ENCODE results near the gene ZBTB17.
A peak's percentile ranks its signal among the peaks of the same experiment; 100 is the strongest.

DNA sequence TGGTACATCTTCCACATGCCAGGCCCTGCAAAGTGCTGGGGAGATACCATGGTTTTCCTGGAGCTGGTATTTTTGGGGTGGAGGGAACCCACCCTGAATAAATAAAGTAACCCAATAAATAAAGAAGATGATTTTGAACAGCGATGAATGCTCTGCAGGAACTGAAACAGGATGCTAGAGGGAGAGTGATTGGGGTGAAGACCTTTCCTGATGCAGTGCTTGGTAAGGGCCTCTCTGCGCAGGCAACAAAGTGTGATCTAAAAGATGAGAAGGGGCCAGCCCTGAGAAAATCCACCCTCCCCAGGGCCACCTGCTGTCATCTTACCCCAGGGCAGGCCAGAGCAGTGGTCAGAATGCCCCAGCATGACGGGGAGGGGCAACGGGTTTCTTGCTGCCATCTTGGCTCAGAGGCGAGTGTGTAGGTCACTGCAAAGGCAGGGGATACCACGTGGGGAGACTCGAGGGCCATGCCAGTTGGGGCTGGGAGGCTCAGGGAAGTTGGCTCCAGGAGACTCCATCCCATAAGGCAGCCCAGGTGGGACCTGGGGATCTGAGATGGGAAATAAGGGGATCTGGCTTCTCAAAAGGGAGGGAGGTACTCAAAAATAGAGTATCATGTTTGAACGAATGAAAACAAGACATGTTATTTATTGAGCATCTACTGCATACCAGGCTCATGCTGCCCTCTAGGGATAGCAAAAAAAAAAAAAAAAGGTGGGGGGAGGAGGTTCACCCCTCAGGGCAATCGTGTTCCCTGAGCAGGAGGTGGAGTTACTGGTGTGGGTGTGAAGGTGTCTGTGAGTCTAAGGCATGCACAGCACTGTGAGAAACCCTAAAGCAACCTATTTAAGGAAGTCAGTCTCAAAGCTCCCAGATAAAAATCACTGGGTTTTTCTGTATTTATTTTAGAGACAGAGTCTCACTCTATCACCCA lies 30.9 kb upstream of the ZBTB17 start:
- TF ChIP-seq, protein P1, sequence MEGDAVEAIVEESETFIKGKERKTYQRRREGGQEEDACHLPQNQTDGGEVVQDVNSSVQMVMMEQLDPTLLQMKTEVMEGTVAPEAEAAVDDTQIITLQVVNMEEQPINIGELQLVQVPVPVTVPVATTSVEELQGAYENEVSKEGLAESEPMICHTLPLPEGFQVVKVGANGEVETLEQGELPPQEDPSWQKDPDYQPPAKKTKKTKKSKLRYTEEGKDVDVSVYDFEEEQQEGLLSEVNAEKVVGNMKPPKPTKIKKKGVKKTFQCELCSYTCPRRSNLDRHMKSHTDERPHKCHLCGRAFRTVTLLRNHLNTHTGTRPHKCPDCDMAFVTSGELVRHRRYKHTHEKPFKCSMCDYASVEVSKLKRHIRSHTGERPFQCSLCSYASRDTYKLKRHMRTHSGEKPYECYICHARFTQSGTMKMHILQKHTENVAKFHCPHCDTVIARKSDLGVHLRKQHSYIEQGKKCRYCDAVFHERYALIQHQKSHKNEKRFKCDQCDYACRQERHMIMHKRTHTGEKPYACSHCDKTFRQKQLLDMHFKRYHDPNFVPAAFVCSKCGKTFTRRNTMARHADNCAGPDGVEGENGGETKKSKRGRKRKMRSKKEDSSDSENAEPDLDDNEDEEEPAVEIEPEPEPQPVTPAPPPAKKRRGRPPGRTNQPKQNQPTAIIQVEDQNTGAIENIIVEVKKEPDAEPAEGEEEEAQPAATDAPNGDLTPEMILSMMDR (IDR thresholded peaks at IDR 0.05; ENCODE audit: control extremely low read depth in 1 of 3, insufficient read depth in 1 of 3, low read depth in 1 of 3, low read length in 3 of 3): peak in 1 of 3 experiments; percentile 10; a peak in 1 of 4 replicates
- TF ChIP-seq EZH2 (IDR thresholded peaks at IDR 0.05; ENCODE audit: low read depth, low read length, severe bottlenecking) (no peak), POLR2AphosphoS5 (IDR thresholded peaks at IDR 0.05; ENCODE audit: low read depth, low read length) (no peak), RFX5 (IDR thresholded peaks at IDR 0.05; ENCODE audit: borderline replicate concordance, low read depth, low read length) (no peak), POU5F1 (IDR thresholded peaks at IDR 0.05; ENCODE audit: low read depth, low read length) (no peak), NRF1 (IDR thresholded peaks at IDR 0.05; ENCODE audit: low read depth, low read length) (no peak), TAF1 (IDR thresholded peaks at IDR 0.05; ENCODE audit: low read depth, low read length) (no peak), EP300 (IDR thresholded peaks at IDR 0.05; ENCODE audit: borderline replicate concordance in 1 of 2, low read depth in 2 of 2, low read length in 2 of 2) (no peak)

Data from H1 (cell line).